Measurements from ENCODE around the gene BANK1.

The BANK1 gene

GRCh38 chr4:101981756-101982155 is 191.2 kb downstream of the BANK1 start:
- TF ChIP-seq ZFX (IDR thresholded peaks at IDR 0.05; ENCODE audit: borderline replicate concordance) (no peak), CTCF (IDR thresholded peaks at IDR 0.05) (no peak)
- H3K27ac ChIP-seq, result peak overlapping the region; percentile 65

- no peak for TF ChIP-seq ZFX (IDR thresholded peaks at IDR 0.05; ENCODE audit: borderline replicate concordance)
- TF ChIP-seq CTCF (IDR thresholded peaks at IDR 0.05), result no peak
- no peak overlapping the region for H3K27ac ChIP-seq
Observed at GRCh38 chr4:101983835-101984234, 193.3 kb downstream of the BANK1 start.

GRCh38 chr4:101987623-101988243 is 197.2 kb downstream of the BANK1 start:
- TF ChIP-seq ZFX (IDR thresholded peaks at IDR 0.05; ENCODE audit: borderline replicate concordance) (no peak), CTCF (IDR thresholded peaks at IDR 0.05) (no peak)
- no peak overlapping the region for H3K27ac ChIP-seq

GRCh38 chr4:101989551-101989950 is 199.0 kb downstream of the BANK1 start:
- TF ChIP-seq ZFX (IDR thresholded peaks at IDR 0.05; ENCODE audit: borderline replicate concordance), result no peak
- no peak for TF ChIP-seq CTCF (IDR thresholded peaks at IDR 0.05)
- H3K27ac ChIP-seq, result no peak overlapping the region

- H3K27ac ChIP-seq, result no peak overlapping the region
- TF ChIP-seq ZFX (IDR thresholded peaks at IDR 0.05; ENCODE audit: borderline replicate concordance), result no peak
- TF ChIP-seq CTCF (IDR thresholded peaks at IDR 0.05), result no peak
Observed at GRCh38 chr4:101992446-101992845, 201.9 kb downstream of the BANK1 start.

- no peak overlapping the region; the same call in 1 of the 2 replicates for H3K27ac ChIP-seq
- TF ChIP-seq ZFX (IDR thresholded peaks at IDR 0.05; ENCODE audit: borderline replicate concordance) (no peak), CTCF (IDR thresholded peaks at IDR 0.05) (no peak)
Observed at GRCh38 chr4:101993002-101993841, 202.7 kb downstream of the BANK1 start.

All from 22Rv1 (cell line).